ENCODE results near the gene DRAXIN. TPM values are rescaled to one million over a fixed set of nuclear protein-coding genes. Genes with fewer than 3 reads are reported as not detected.

The DRAXIN gene
- polyA plus RNA-seq, 1 of the 3 experiments (the other 2 are of a cell fraction): 0.97 TPM

DNA sequence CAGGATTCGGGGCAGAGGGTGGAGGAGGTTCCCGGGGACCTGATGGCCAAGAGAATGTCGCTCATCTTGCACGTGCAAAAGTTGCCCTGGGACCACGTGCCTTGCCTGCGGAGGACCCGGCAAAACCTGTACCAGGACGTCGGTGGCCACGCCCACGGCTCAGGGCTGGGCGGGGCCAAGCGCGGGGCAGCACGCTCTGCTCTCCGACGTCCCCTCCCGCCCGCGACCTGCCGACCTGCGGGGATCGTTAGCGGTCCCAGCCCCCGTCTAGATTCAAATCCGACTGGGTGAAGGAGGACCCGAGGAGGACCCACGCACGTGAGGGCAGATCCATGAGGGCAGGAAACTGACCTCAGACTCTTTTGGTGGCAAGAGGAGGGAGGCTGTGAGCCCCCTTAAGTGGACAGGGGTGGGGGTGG lies 70.5 kb downstream of the DRAXIN start, which contains the start of gene C1orf167:
TSS of gene C1orf167 (plus strand) at position 206 of the 419 bp plus-strand sequence. CDS start 2,208 bp downstream, outside the sequence.
- H3K36me3 ChIP-seq (replicated peaks in 1 of 2; ENCODE audit: control insufficient read depth in 1 of 2, insufficient read depth in 2 of 2, low read length in 1 of 2): no peaks in the 10 kb centered on the region
- H3K4me1 ChIP-seq (ENCODE audit: control insufficient read depth in 1 of 2, insufficient read depth in 2 of 2, low read depth in 1 of 2, low read length in 1 of 2): peaks cover 0 to 9% of the 10 kb centered on the region in 2 experiments; a peak in 1 of 4 replicates
- H3K9me2 ChIP-seq: no peaks in the 10 kb centered on the region
- WGBS (ENCODE audit: low lambda C conversion rate): 37% methylated on average over 23 of the region's 29 CpGs
- no peak within 1 kb of the TSS for H3K4me3 ChIP-seq (ENCODE audit: low read depth in 2 of 2, low read length in 1 of 2)
- no peaks in the 10 kb centered on the region for H3K9me3 ChIP-seq
- no peak within 1 kb of the TSS for H3K27ac ChIP-seq (ENCODE audit: low read depth in 2 of 2, low read length in 1 of 2)
- ChIA-PET CTCF (no interaction called here), POLR2A (no interaction called here)
- H3F3A ChIP-seq (replicated peaks; ENCODE audit: insufficient read depth): no peaks in the 10 kb centered on the region
- TF ChIP-seq MEF2A (IDR thresholded peaks at IDR 0.05; ENCODE audit: borderline replicate concordance, low read depth): no peak
- no peak for TF ChIP-seq FOSL2 (IDR thresholded peaks at IDR 0.05; ENCODE audit: borderline replicate concordance, low read depth)
- TF ChIP-seq FOXJ3 (CRISPR knock-in tag; IDR thresholded peaks at IDR 0.05): no peak
- TF ChIP-seq, protein P1, sequence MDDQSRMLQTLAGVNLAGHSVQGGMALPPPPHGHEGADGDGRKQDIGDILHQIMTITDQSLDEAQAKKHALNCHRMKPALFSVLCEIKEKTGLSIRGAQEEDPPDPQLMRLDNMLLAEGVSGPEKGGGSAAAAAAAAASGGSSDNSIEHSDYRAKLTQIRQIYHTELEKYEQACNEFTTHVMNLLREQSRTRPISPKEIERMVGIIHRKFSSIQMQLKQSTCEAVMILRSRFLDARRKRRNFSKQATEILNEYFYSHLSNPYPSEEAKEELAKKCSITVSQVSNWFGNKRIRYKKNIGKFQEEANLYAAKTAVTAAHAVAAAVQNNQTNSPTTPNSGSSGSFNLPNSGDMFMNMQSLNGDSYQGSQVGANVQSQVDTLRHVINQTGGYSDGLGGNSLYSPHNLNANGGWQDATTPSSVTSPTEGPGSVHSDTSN (IDR thresholded peaks at IDR 0.05): no peak
- no peak for TF ChIP-seq RAD21 (IDR thresholded peaks at IDR 0.05; ENCODE audit: low read length)
- no peak for TF ChIP-seq POLR2AphosphoS5 (IDR thresholded peaks at IDR 0.05; ENCODE audit: low read depth, low read length)
- no peak for TF ChIP-seq JUND (IDR thresholded peaks at IDR 0.05)
- no peak for TF ChIP-seq SMC3 (IDR thresholded peaks at IDR 0.05; ENCODE audit: low read depth, low read length)
- no peak for TF ChIP-seq YY1 (IDR thresholded peaks at IDR 0.05; ENCODE audit: low read depth)
- no peak for TF ChIP-seq TCF12 (IDR thresholded peaks at IDR 0.05)
- no peak within 1 kb of the TSS for H3K9ac ChIP-seq
- H3K4me2 ChIP-seq: no peak within 1 kb of the TSS
- H4K20me1 ChIP-seq (ENCODE audit: insufficient read depth): no peaks in the 10 kb centered on the region
- no peaks in the 10 kb centered on the region for H3K79me2 ChIP-seq (ENCODE audit: insufficient read depth)
- no peak within 1 kb of the TSS for H2AFZ ChIP-seq (ENCODE audit: low read depth)
- no peaks in the 10 kb centered on the region for H3K27me3 ChIP-seq (ENCODE audit: insufficient read depth)
- DNase-seq: no peak

DNA sequence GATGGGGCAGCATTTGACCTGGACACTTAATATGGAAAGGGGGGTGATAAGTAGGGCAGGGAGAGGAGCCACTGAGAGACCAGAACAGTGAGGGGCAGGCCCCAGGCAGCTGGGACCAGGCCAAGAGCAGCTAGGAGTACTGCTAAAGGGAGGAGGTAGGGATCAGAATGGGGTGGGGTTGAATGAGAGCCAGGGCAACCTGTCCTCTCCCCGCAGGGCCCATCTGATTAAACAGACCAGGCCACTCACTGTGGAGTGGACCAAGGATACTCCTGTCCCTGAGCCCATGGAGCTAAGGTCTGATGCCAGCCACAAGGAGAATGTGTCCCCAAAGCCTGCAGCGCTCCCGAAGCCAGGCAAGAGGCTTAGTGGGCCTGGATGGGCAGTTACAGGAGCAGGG lies 72.6 kb downstream of the DRAXIN start:
- H3F3A ChIP-seq (replicated peaks; ENCODE audit: insufficient read depth): no peaks in the 10 kb centered on the region
- CTCF ChIA-PET: interaction anchor here (1.9 to 2.7 kb wide), 2 partner anchors 12 to 21 kb away, joined by 8 read pairs; no protein-coding TSS in a partner anchor
- H2AFZ ChIP-seq (ENCODE audit: low read depth): no peak overlapping the region
- POLR2A ChIA-PET: no interaction called here
- H3K27me3 ChIP-seq (ENCODE audit: insufficient read depth): no peaks in the 10 kb centered on the region
- no peaks in the 10 kb centered on the region for H3K9me3 ChIP-seq
- H3K4me3 ChIP-seq (ENCODE audit: low read depth in 2 of 2, low read length in 1 of 2): no peak overlapping the region
- peak overlapping the region in 1 of 2 experiments; percentile 24; a peak in 1 of 4 replicates for H3K27ac ChIP-seq (ENCODE audit: low read depth in 2 of 2, low read length in 1 of 2)
- H3K79me2 ChIP-seq (ENCODE audit: insufficient read depth): no peaks in the 10 kb centered on the region
- H3K9me2 ChIP-seq: no peaks in the 10 kb centered on the region
- peaks cover 0 to 15% of the 10 kb centered on the region in 2 experiments; a peak in 1 of 4 replicates for H3K4me1 ChIP-seq (ENCODE audit: control insufficient read depth in 1 of 2, insufficient read depth in 2 of 2, low read depth in 1 of 2, low read length in 1 of 2)
- H3K4me2 ChIP-seq: no peak overlapping the region
- H3K9ac ChIP-seq: no peak overlapping the region
- DNase-seq: peak; percentile 77
- H3K36me3 ChIP-seq (replicated peaks in 1 of 2; ENCODE audit: control insufficient read depth in 1 of 2, insufficient read depth in 2 of 2, low read length in 1 of 2): no peaks in the 10 kb centered on the region
- 44% methylated on average over 3 of the region's 3 CpGs for WGBS (ENCODE audit: low lambda C conversion rate)
- H4K20me1 ChIP-seq (ENCODE audit: insufficient read depth): no peaks in the 10 kb centered on the region
- TF ChIP-seq FOXM1 (IDR thresholded peaks at IDR 0.05; ENCODE audit: low read depth) (no peak), RCOR1 (IDR thresholded peaks at IDR 0.05; ENCODE audit: low read length) (0 out of 2 replicates have a peak, but pooled peaks have one; percentile 21)

DNA sequence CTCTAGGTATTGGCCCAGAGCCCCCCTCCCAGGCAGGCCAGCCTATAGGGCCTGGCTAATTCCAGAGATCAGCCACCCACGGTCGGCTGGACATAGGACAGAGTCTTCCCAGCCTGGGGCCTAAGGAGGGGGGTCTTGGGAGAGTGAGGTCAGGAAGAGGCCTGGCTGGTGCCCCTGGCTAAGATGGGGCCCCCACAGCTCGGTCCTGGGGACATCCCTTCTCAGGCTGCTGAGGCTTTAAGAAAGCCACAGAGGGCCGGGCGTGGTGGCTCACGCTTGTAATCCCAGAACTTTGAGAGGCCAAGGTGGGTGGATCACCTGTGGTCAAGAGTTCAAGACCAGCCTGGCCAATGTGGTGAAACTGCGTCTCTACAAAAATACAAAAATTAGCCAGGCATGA lies 73.0 kb downstream of the DRAXIN start:
- no peaks in the 10 kb centered on the region for H4K20me1 ChIP-seq (ENCODE audit: insufficient read depth)
- DNase-seq: no peak
- peak overlapping the region in 1 of 2 experiments; percentile 24; a peak in 1 of 4 replicates for H3K27ac ChIP-seq (ENCODE audit: low read depth in 2 of 2, low read length in 1 of 2)
- 52% methylated on average over 4 of the region's 7 CpGs for WGBS (ENCODE audit: low lambda C conversion rate)
- no peaks in the 10 kb centered on the region for H3F3A ChIP-seq (replicated peaks; ENCODE audit: insufficient read depth)
- H3K4me1 ChIP-seq (ENCODE audit: control insufficient read depth in 1 of 2, insufficient read depth in 2 of 2, low read depth in 1 of 2, low read length in 1 of 2): peaks cover 0 to 15% of the 10 kb centered on the region in 2 experiments; a peak in 1 of 4 replicates
- no peaks in the 10 kb centered on the region for H3K79me2 ChIP-seq (ENCODE audit: insufficient read depth)
- no peaks in the 10 kb centered on the region for H3K36me3 ChIP-seq (replicated peaks in 1 of 2; ENCODE audit: control insufficient read depth in 1 of 2, insufficient read depth in 2 of 2, low read length in 1 of 2)
- ChIA-PET CTCF (interaction anchor here (0.8 to 2.7 kb wide), 3 partner anchors 12 to 74 kb away, joined by 3 to 8 read pairs (median 8); no protein-coding TSS in a partner anchor), POLR2A (no interaction called here)
- no peak overlapping the region for H2AFZ ChIP-seq (ENCODE audit: low read depth)
- H3K9me3 ChIP-seq: no peaks in the 10 kb centered on the region
- no peak overlapping the region for H3K9ac ChIP-seq
- H3K4me3 ChIP-seq (ENCODE audit: low read depth in 2 of 2, low read length in 1 of 2): no peak overlapping the region
- no peaks in the 10 kb centered on the region for H3K9me2 ChIP-seq
- no peak overlapping the region for H3K4me2 ChIP-seq
- H3K27me3 ChIP-seq (ENCODE audit: insufficient read depth): no peaks in the 10 kb centered on the region
- no peak for TF ChIP-seq TEAD4 (IDR thresholded peaks at IDR 0.05; ENCODE audit: borderline replicate concordance, insufficient read depth)
- TF ChIP-seq FOSL2 (IDR thresholded peaks at IDR 0.05; ENCODE audit: borderline replicate concordance, low read depth): no peak
- no peak for TF ChIP-seq SIN3A (IDR thresholded peaks at IDR 0.05; ENCODE audit: borderline replicate concordance, low read depth, low read length)
- TF ChIP-seq RXRA (IDR thresholded peaks at IDR 0.05; ENCODE audit: borderline replicate concordance, low read depth): no peak
- TF ChIP-seq POLR2AphosphoS5 (IDR thresholded peaks at IDR 0.05; ENCODE audit: low read depth, low read length): no peak
- TF ChIP-seq EP300 (IDR thresholded peaks at IDR 0.05; ENCODE audit: borderline replicate concordance in 1 of 2, low read depth in 1 of 2, low read length in 1 of 2): no peak
- TF ChIP-seq, protein P2, sequence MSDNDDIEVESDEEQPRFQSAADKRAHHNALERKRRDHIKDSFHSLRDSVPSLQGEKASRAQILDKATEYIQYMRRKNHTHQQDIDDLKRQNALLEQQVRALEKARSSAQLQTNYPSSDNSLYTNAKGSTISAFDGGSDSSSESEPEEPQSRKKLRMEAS (IDR thresholded peaks at IDR 0.05; ENCODE audit: low read depth): no peak
- no peak for TF ChIP-seq NFIC (IDR thresholded peaks at IDR 0.05; ENCODE audit: borderline replicate concordance)
- no peak for TF ChIP-seq EZH2phosphoT487 (IDR thresholded peaks at IDR 0.05; ENCODE audit: borderline replicate concordance, low read depth)
- no peak for TF ChIP-seq GATA2 (CRISPR knock-in tag; IDR thresholded peaks at IDR 0.05)
- TF ChIP-seq, protein P3, sequence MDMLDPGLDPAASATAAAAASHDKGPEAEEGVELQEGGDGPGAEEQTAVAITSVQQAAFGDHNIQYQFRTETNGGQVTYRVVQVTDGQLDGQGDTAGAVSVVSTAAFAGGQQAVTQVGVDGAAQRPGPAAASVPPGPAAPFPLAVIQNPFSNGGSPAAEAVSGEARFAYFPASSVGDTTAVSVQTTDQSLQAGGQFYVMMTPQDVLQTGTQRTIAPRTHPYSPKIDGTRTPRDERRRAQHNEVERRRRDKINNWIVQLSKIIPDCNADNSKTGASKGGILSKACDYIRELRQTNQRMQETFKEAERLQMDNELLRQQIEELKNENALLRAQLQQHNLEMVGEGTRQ (IDR thresholded peaks at IDR 0.05; ENCODE audit: borderline replicate concordance, low read depth, low read length): no peak

Measured in SK-N-SH (cell line).